Pulmonary artery endothelial cell (primary cell): ENCODE results near the gene NEXN. TPM values are rescaled to one million over a fixed set of nuclear protein-coding genes. Genes with fewer than 3 reads are reported as not detected.

ENCODE experiments used
- total RNA-seq: library from RNA; depleted of rRNA; stranded (reverse); fragments of >200 nt; gene quantifications from 2 replicates; pipeline ENCODE4 v1.2.3, GENCODE V29; 2014

NEXN gene
- total RNA-seq, 1 donor from 2014 or later, result 4.4 TPM

Other genes starting within 250 kb of the NEXN start
- gene ZZZ3, start 206.0 kb upstream of the NEXN start, total RNA-seq, result 62.9 and 83.0 TPM in 2 replicates
- gene USP33, start 128.8 kb upstream of the NEXN start, total RNA-seq, result 57.1 and 81.9 TPM in 2 replicates
- 9.9 and 11.4 TPM in 2 replicates for gene MIGA1, start 109.0 kb upstream of the NEXN start, total RNA-seq
- 155 and 193 TPM in 2 replicates for gene FUBP1, start 90.4 kb downstream of the NEXN start, total RNA-seq
- 162 and 339 TPM in 2 replicates for gene DNAJB4, start 116.3 kb downstream of the NEXN start, total RNA-seq
- gene GIPC2, start 157.3 kb downstream of the NEXN start, total RNA-seq, result 14.6 and 26.1 TPM in 2 replicates